GM13976 (cell line): ENCODE measurements around the gene FOXN3.

Experiments
- DNase-seq: peaks from one replicate; pipeline ENCODE4 v3.0.0; 2012; ENCODE audit warnings: low spot score
- in situ Hi-C: fragments of 300-500 bp; cut with MboI; formaldehyde crosslinking; loops from one replicate; pipeline ENCODE4 v1.12.0; 2022; ENCODE audit warnings: low sequenced_read_pairs, mixed read lengths, inconsistent platforms; ENCODE audit not compliant: unreplicated experiment
- TF ChIP-seq, protein P1 (sequence below): IDR thresholded peaks from 2 replicates; pipeline ENCODE4 v1.5.1; 2012; ENCODE audit warnings: borderline replicate concordance, mild to moderate bottlenecking; ENCODE audit not compliant: insufficient read depth; ENCODE audit errors: extremely low read depth, missing control alignments, control extremely low read depth

FOXN3 gene

DNA sequence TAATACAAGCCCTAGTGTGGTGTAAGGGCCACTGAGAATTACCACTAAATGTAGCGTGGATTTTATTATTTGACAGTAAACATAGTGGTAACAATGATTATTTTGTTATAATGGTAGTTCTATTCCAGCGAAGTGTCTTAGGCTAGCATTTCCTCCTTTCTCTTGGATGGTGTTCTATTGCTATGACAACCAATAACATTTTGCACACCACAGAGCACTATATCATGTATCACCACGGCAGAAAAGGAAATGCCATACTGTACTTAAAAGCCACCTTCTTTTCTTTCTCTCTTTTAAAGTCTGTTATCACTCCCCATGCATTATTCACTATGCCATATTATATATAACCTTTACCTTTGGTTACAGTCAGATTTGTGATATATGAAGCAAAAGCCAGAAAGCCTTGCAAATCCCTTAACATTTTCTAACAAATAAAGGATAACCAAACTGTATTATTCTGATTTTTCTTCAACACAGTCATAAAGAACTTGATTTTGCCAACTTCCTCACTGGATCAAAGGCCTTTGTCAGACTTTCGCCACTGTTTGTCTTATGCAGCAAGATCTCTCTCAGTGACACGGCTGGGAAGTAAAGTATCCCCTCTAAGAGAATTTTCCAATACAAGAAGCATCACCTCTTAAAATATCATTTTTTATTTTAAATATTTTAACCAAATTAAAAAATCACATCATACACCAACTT, 195.8 kb downstream of the FOXN3 start:
- TF ChIP-seq, protein P1, sequence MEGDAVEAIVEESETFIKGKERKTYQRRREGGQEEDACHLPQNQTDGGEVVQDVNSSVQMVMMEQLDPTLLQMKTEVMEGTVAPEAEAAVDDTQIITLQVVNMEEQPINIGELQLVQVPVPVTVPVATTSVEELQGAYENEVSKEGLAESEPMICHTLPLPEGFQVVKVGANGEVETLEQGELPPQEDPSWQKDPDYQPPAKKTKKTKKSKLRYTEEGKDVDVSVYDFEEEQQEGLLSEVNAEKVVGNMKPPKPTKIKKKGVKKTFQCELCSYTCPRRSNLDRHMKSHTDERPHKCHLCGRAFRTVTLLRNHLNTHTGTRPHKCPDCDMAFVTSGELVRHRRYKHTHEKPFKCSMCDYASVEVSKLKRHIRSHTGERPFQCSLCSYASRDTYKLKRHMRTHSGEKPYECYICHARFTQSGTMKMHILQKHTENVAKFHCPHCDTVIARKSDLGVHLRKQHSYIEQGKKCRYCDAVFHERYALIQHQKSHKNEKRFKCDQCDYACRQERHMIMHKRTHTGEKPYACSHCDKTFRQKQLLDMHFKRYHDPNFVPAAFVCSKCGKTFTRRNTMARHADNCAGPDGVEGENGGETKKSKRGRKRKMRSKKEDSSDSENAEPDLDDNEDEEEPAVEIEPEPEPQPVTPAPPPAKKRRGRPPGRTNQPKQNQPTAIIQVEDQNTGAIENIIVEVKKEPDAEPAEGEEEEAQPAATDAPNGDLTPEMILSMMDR, result no peak
- DNase-seq, result no peak

DNA sequence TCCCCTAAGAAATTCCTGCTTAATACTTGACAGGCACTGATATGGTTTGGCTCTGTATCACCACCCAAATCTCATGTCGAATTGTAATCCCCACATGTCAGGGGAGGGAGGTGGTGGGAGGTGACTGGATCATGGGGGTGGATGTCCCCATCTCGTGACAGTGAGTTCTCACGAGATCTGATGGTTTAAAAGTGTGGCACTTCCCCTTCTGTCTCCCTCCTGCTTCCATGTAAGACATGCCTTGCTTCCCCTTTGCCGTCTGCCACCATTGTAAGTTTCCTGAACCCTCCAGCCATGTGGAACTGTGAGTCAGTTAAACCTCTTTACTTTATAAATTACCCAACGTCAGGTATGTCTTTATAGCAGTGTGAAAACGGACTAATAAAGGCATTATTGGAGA, 198.0 kb downstream of the FOXN3 start:
- in situ Hi-C loops, result no loop called here
- no peak for DNase-seq
- TF ChIP-seq, protein P1, result no peak

More for the DNA sequence above, 195.8 kb downstream of the FOXN3 start:
- in situ Hi-C loops, result no loop called here

DNA sequence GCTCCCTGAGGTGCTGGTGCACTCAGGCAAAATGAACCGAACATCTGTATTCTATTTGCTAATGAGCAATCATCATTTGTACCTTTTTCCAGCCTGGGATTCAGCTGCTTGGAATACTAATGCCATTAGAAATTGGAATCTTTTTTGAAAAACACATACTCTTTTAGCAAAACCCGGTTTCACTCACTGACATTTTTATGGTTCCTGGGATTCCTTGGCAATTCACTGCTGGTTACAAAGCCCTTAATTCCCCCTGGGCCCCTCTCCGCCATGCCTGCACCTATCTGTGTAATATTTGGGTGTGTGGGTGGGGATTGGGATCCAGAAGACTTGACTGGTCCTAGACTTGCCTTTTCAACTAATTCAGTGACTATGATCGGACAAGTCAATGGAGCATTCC, 199.1 kb downstream of the FOXN3 start:
- TF ChIP-seq, protein P1, result no peak
- no peak for DNase-seq
- in situ Hi-C loops, result no loop called here

DNA sequence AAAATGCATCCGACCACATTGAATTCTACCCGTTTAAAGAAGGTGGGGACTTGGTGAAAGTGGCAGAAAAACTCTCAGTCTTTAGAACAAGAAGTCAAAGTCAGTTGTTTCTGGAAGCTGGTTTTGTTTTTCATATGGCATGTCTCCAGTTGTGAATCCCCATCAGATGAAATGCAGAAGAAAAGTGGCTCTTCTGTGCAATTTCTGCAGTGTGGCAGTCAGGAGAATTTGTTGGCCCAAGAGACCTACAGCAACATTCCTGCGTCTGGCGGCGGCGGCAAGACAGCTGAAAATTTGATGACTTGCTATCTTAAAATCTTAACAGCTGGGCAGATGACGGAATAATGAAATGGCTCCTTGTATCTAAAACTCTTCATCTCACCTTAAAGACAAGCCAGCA, 201.5 kb downstream of the FOXN3 start:
- in situ Hi-C loops, result no loop called here
- TF ChIP-seq, protein P1, result no peak
- DNase-seq, result no peak

DNA sequence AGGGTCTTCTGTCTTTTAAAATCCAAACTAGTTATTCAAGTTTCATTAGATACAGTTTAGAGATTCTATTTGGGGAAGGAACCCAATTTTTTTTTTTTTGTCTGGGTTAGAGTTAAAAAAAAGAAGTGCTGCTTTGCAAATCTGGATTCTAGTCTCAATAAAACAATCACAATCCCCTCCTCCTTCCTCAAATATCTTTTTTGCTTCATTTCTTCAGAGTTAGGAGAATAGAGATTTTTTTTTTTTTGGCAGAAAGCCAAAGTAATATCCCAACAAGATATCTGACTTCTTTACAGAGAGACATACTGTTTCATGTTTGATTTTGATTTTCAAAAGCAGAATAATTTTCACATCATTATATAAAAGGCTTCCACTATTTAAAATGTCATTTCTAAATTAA, 201.9 kb downstream of the FOXN3 start:
- TF ChIP-seq, protein P1, result no peak
- no peak for DNase-seq
- in situ Hi-C loops, result no loop called here

DNA sequence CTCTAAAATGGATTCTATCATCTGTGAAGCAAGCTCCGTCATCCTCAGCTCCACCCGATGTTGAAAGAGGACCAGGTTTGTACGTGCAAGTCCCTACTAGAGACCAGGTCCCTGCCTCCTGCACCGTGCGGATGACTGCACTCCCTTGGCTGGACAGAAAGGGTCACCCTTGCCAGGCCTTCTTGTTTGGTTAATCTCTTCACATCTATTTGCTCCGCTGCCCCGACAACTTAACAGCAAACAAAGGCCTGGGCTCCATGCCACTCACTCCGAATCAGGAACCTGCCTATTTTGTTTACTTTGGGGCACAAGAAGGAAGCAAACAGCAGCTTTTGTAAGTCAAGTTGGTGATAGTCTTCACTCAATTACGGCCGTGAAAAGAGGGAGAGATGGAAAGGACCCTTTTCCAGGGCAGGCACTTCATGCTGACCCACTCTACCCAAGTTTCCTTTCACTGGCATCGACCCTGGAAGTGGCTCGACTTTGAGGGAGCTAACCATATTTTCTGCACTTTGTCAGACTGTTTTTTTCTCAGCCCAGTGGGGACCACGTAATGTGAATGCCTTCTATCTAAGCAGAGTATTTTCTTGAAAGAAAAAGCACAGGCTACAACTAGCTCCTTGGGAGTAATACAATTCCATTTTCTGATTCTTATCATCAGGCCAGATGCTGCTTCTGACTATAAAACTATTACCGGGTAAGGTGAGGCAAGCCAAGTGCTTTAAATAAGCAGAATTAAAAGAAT, 202.6 kb downstream of the FOXN3 start:
- in situ Hi-C loops, result no loop called here
- TF ChIP-seq, protein P1, result no peak
- DNase-seq, result no peak
